GM10847 (cell line): ENCODE data around the gene OR51A2.
"Not testable (repeated sequence)": the region's sequence is repeated elsewhere in the genome, so short reads cannot be mapped to it uniquely, and the experiment has no call there.

Experiments
- POLR2A ChIP-seq: IDR thresholded peaks from 2 replicates; pipeline ENCODE4 v1.6.1; 2011; ENCODE audit not compliant: insufficient read length; ENCODE audit errors: extremely low read depth

The OR51A2 gene, protein sequence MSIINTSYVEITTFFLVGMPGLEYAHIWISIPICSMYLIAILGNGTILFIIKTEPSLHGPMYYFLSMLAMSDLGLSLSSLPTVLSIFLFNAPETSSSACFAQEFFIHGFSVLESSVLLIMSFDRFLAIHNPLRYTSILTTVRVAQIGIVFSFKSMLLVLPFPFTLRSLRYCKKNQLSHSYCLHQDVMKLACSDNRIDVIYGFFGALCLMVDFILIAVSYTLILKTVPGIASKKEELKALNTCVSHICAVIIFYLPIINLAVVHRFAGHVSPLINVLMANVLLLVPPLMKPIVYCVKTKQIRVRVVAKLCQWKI

GRCh38 chr11:4955613-4956012 lies at the start of gene OR51A2:
TSS of gene OR51A2 (minus strand) at chr11:4955713. CDS start at chr11:4955713, 0 bp downstream.
- not testable (repeated sequence) for TF ChIP-seq POLR2A

DNA sequence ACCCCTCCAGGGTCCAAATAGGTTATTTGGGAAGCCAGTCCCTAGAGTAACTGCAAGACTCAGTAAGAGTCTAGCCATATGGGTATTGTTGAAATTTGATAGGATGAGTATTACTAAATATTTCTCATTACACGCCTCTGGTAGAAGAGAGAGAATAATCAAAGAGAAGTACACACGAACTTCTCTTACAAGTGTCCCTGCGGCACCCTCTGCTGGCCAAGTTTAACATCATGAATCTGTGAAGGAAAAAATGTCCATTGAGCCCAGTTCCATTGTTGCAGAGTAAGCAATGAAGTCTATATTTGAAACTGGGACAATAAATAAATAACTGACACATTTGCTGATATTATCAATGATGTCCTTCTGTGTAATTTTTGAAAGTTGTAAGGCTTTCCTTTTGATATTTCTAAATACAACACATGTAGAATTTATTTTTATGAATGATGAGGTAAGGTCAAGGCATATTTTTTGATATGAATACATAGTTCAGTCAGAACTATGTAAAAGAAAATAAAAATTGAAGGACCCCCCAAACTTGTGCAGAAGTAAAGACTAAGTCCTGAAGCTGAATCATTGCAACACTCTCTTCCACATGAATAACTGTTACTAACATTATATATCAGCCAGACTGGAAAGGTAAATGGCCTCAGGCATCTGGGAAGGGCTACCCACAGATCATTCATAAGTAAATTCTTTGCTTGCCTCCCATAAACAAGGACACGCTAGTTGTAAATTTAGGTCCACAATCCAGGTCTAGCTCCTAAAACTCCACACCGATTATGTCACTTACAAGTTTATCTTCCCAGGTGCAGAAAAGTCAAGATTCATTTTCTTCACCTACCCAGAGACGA lies 49.1 kb upstream of the OR51A2 start:
- TF ChIP-seq POLR2A, result no peak

DNA sequence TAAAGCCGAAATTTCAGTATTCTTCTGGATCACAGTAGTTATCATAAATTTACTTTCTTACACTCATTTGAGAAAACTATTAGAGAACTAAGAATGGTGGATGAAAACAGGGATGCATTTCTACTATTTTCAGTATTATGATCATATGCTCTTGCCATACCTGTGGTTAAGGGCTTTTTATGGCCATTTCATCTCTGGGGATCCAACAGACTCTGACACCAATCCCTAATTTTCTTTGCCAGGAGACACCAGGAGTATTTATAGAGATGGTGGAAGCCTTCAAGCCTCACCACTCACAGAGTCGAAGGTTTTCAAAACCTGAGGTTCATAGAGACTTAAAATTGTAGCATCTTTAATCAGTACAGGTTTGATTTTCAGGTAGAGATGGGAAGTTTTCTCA lies 39.0 kb upstream of the OR51A2 start, which contains the start of gene OR51L1:
OR51L1 (plus strand) TSS at position 301 of the 400 bp plus-strand sequence. CDS start 4,132 bp downstream, outside the sequence.
- TF ChIP-seq POLR2A, result no peak

GRCh38 chr11:4991060-4991459 lies 35.5 kb upstream of the OR51A2 start:
- TF ChIP-seq POLR2A, result no peak

GRCh38 chr11:4983841-4984240 lies 28.3 kb upstream of the OR51A2 start:
- no peak for TF ChIP-seq POLR2A

DNA sequence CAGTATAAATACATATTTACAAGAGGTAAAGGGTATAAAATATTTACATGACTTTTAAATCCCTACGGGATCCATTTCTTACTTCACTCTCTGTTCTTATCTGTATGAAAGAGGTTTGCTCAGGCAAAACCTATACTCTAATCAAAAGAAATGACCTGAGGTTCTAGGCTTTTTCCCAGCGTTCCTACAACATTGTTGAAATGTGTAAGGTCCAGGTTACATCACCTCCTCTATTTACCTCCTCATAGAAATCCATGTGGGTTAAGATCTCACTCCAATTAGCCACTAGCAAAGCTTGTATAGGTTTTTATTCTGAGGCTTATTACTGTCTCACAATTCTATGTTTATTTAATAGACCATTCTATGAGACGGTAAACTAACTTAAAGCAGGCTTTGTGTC lies 27.2 kb upstream of the OR51A2 start:
- TF ChIP-seq POLR2A, result no peak

- no peak for TF ChIP-seq POLR2A
Measured at GRCh38 chr11:4979036-4979435, 23.5 kb upstream of the OR51A2 start.

DNA sequence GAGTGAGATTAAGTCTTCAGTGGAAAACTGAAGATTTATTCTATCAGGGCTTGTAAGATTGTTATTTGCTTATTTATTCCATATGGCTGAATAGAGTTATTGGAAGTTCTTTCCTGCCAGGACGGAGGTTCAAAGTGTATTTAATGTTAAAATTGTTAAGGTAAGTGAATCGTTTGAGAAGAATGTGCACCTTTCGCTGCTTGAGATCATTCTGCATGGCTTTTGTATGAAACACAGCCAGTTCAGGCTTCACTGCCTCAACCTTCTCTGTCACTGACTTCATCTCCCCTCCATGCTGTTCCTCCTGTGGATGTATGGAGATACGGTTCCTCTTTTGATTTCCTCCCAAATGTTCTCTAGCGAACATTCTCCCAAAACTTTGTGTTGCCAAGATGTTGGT lies 19.9 kb upstream of the OR51A2 start:
- TF ChIP-seq POLR2A, result no peak

DNA sequence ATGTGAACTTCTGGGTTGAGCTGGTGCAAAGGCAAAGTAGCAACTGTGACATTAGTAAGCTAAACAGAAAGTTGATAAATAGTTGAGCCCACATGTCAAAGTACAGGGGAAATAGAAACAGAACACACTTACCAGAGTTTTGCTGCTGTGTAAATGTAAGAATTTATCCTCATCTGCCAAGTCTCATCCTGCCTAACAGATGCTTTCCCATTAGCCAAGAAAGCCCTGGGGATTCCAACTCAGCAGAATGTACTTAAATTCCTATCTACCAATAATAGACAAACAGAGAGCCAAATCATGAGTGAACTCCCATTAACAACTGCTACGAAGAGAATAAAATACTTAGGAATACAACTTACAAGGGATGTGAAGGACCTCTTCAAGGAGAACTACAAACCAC lies 7.3 kb upstream of the OR51A2 start:
- no peak for TF ChIP-seq POLR2A

DNA sequence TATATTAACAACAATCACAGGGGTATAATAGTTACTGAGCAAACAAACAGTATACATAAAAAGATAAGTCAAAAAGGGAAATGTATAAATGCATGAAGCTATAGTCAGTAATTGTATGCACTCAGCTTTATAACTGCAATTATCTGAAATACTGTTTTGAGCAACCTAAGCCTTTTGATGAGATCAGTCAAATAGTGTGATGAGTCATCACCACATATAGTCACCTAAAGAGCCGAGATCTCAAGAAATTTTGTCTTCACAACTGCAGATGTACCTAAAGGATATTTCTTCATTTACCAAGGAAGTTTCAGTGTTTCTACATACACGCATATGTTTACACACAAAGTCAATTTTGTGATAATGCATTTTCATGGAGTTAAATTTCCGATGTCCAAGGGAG lies 5.4 kb upstream of the OR51A2 start:
- no peak for TF ChIP-seq POLR2A

DNA sequence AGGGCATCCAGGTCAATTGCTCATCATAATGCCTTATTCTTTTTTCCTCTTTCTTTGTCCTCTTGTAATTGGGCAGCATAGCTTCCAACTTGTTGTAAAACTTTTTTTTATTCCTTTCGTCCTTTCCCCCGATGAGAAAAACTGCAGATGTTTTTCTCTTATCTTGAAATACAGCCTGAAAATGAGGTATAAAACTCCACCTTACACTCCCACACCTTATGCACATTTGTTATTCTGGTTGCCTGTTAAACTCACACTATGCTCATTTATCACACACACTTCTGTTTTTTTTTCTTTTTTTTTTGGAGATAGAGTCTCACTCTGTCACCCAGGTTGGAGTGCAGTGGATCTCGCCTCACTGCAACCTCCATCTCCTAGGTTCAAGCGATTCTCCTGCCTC lies 1.9 kb upstream of the OR51A2 start:
- no peak for TF ChIP-seq POLR2A

DNA sequence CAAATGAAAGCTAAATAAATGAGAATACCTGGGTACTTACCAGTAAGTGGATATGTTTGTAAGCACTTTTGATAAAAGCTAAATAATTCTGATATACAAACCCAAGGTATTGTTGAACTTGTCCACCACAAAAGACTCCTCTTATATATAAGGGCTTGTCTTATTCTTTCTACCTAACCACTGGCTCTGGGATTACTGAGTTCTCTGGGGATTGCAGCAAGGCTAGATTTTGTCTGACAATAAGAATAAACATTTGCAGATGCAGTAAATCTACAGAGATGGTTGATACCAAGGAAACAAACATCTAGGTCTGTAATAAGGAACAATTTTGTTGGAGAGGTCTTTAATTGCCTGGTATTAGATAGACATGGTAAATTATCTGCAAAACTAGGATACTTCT lies 8.0 kb downstream of the OR51A2 start, which contains the start of gene OR51A4:
OR51A4 (minus strand) TSS at position 101 of the 400 bp plus-strand sequence. CDS start 505 bp downstream, outside the sequence.
- TF ChIP-seq POLR2A, result no peak

- TF ChIP-seq POLR2A, result no peak
Measured at GRCh38 chr11:4936745-4937144, 18.8 kb downstream of the OR51A2 start.

GRCh38 chr11:4932751-4933150 lies 22.8 kb downstream of the OR51A2 start:
- no peak for TF ChIP-seq POLR2A

- no peak for TF ChIP-seq POLR2A
Measured at GRCh38 chr11:4926608-4927007, 28.9 kb downstream of the OR51A2 start.

DNA sequence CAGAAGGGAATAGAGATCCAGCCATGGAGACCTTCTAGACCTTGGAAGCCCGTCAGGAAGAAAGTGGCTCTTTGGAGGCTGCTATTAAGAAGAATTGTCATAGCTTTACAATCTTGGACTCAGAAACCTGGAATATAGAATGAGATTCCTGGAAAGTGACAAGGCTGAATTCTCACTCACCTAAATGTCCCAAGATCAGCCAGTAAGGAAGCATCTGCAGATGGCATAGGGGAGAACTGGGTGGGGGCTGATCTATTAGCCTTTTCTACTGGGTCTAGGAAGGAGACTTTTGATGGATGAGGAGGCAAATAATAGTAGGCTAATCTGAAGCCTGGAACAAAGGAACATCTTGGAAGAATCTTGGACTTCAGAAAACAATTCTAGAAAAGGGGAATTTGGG lies 31.3 kb downstream of the OR51A2 start, which contains the start of gene OR51G1:
OR51G1 (minus strand) TSS at position 101 of the 400 bp plus-strand sequence; CDS start at position 101, 0 bp downstream.
- no peak for TF ChIP-seq POLR2A
